Naive thymus-derived CD4-positive, alpha-beta T cell (primary cell): ENCODE measurements around the gene CCSER1. TPM values are rescaled to one million over a fixed set of nuclear protein-coding genes. Genes with fewer than 3 reads are reported as not detected.
"Not testable (repeated sequence)": the region's sequence is repeated elsewhere in the genome, so short reads cannot be mapped to it uniquely, and the experiment has no call there.

Experiments
- ATAC-seq: fragments of 150-1000 bp; cut with Tn5 transposase; 2 replicates; pipeline ENCODE4 v1.10.0; 2021; ENCODE audit warnings: mild to moderate bottlenecking, moderate library complexity
- CTCF ChIA-PET: fragments of 350-600 bp; sonication (Branson Sonifier 250); formaldehyde crosslinking; loops from one replicate; lab custom pipeline; 2021; ENCODE audit warnings: antibody characterized with exemption; lab: Charles Lee
- POLR2A ChIA-PET: fragments of 350-600 bp; sonication (Branson Sonifier 250); formaldehyde crosslinking; loops from one replicate; lab custom pipeline; 2021; ENCODE audit warnings: antibody characterized with exemption, inconsistent platforms; lab: Charles Lee
- DNase-seq, 9 donors: peaks; one replicate each; pipeline versions ENCODE4 v3.0.0 to v3.0.0-alpha.2; 2020 to 2022; ENCODE audit warnings: mixed read lengths in 1 of 9
- H3K27ac ChIP-seq: one replicate; pipeline ENCODE4 v1.7.0; 2013; ENCODE audit warnings: mild to moderate bottlenecking, low read depth, low read length, moderate library complexity
- H3K27me3 ChIP-seq, 2 donors: one replicate each; pipeline ENCODE4 v1.7.0; 2013; ENCODE audit warnings: low read length in 2 of 2, mild to moderate bottlenecking in 2 of 2, moderate library complexity in 2 of 2; ENCODE audit not compliant: control insufficient read depth in 2 of 2, insufficient read depth in 2 of 2
- H3K36me3 ChIP-seq, 3 experiments: 1 replicate in 2 of 3; 2 replicates in 1 of 3; pipeline ENCODE4 v1.7.0; 2013; ENCODE audit warnings: low read length in 3 of 3, mild to moderate bottlenecking in 3 of 3, moderate library complexity in 1 of 3; ENCODE audit not compliant: insufficient read depth in 3 of 3, control insufficient read depth in 2 of 3
- H3K4me1 ChIP-seq, 2 donors: one replicate each; pipeline ENCODE4 v1.7.0; 2013; ENCODE audit warnings: low read length in 2 of 2, mild to moderate bottlenecking in 2 of 2, moderate library complexity in 1 of 2; ENCODE audit not compliant: control insufficient read depth in 2 of 2, insufficient read depth in 2 of 2
- H3K4me3 ChIP-seq: 2 replicates; pipeline ENCODE4 v1.7.0; 2013; ENCODE audit warnings: mild to moderate bottlenecking, low read length
- H3K9me3 ChIP-seq, 3 experiments: 1 replicate in 2 of 3; 2 replicates in 1 of 3; pipeline ENCODE4 v1.7.0; 2013; ENCODE audit warnings: low read length in 3 of 3; ENCODE audit not compliant: control insufficient read depth in 2 of 3
- H3K27ac Mint-ChIP-seq, 9 donors: one replicate each; pipeline ENCODE4 v1.8.0; 2020 to 2022; ENCODE audit warnings: mixed read lengths in 9 of 9, mild to moderate bottlenecking in 8 of 9, moderate library complexity in 5 of 9, inconsistent platforms in 2 of 9
- H3K27me3 Mint-ChIP-seq, 5 donors: one replicate each; pipeline ENCODE4 v1.8.0; 2021 to 2022; ENCODE audit warnings: mixed read lengths in 5 of 5, mild to moderate bottlenecking in 1 of 5
- H3K36me3 Mint-ChIP-seq, 5 donors: one replicate each; pipeline ENCODE4 v1.8.0; 2020 to 2022; ENCODE audit warnings: mixed read lengths in 5 of 5, mild to moderate bottlenecking in 3 of 5, inconsistent platforms in 1 of 5
- H3K4me1 Mint-ChIP-seq, 7 donors: one replicate each; pipeline ENCODE4 v1.8.0; 2020 to 2022; ENCODE audit warnings: mixed read lengths in 7 of 7, mild to moderate bottlenecking in 3 of 7, inconsistent platforms in 1 of 7
- H3K4me3 Mint-ChIP-seq, 10 donors: one replicate each; pipeline ENCODE4 v1.8.0; 2020 to 2022; ENCODE audit warnings: mild to moderate bottlenecking in 10 of 10, mixed read lengths in 10 of 10, moderate library complexity in 6 of 10, inconsistent platforms in 2 of 10
- H3K9me3 Mint-ChIP-seq, 11 donors: one replicate each; pipeline ENCODE4 v1.8.0; 2020 to 2022; ENCODE audit warnings: mixed read lengths in 11 of 11, mild to moderate bottlenecking in 4 of 11, inconsistent platforms in 1 of 11, moderate library complexity in 1 of 11
- intact Hi-C, 2 donors: fragments of 100-400 bp; cut with micrococcal nuclease; formaldehyde crosslinking; loops; one replicate each; pipeline ENCODE4 v1.15.1; 2023
- polyA plus RNA-seq, 2 donors: library from polyadenylated mRNA; unstranded; fragments of 300-500 nt; fragmentation: Illumina TruSeq; gene quantifications; one replicate each; pipeline ENCODE4 v1.2.3, GENCODE V29; 2021
- total RNA-seq, 6 experiments: library from RNA in 5 of 6; stranded (reverse) in 5 of 6; gene quantifications; 1 replicate in 5 of 6; 2 replicates in 1 of 6; pipeline ENCODE4 v1.2.3 and lab custom pipeline; 2021 to 2026

The CCSER1 gene
- total and polyA plus RNA-seq, 7 experiments from 2014 or later, result 0.30 to 4.0 (median 1.4) TPM; not detected in 3

DNA sequence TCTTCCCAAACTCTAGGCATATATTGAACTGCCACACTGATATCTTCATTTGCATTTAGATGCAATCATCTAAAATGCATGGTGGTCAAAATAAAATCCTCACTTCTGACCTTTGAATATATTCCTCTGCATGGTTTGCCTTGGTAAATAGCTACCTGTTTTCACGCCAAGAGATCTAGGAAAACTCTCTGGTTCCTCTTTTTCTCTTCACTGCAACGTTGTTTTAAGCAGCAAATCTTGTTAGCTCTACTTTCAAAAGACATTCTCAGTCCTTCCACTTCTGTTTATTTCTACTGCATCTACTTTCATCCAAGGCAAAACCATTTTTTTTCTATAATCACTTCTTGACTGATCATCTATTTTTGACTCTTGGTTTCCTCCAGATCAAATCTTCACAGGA is 1174.9 kb downstream of the CCSER1 start:
- DNase-seq (no peak), ATAC-seq (no peak)
- intact Hi-C loops, result no loop called here
- H3K36me3 Mint-ChIP-seq, result peaks cover 0 to 3% (median 0%) of the 10 kb centered on the region in 5 donors
- ChIA-PET CTCF (no interaction called here), POLR2A (no interaction called here)
- Histone ChIP-seq H3K9me3 (no peaks in the 10 kb centered on the region), H3K4me1 (no peaks in the 10 kb centered on the region), H3K27me3 (no peaks in the 10 kb centered on the region), H3K4me3 (no peak overlapping the region), H3K36me3 (no peaks in the 10 kb centered on the region), H3K27ac (no peak overlapping the region)
- no peaks in the 10 kb centered on the region for H3K27me3 Mint-ChIP-seq
- no peak overlapping the region for H3K27ac Mint-ChIP-seq
- H3K9me3 Mint-ChIP-seq, result peaks cover 0 to 9% (median 3%) of the 10 kb centered on the region in 11 donors
- H3K4me1 Mint-ChIP-seq, result no peaks in the 10 kb centered on the region
- no peak overlapping the region for H3K4me3 Mint-ChIP-seq

DNA sequence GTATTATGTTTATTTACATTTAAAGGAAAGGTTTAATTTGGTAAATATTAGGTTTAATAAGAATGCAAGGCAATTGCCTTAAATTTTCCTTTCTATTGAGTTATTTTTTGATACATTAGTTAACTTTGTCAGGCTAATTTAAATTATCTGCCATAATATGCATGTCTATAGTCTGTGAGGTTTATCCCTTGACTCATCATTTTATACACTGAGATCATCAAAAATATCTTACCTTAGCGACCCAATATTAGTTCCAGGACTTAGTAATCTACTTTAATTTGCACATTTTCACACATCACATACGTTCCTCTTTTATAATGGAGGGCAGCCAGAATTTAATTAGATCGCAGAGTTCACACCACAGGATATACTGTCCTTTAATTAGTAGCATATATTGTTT is 1177.1 kb downstream of the CCSER1 start:
- no peak overlapping the region for H3K27ac ChIP-seq
- no peak overlapping the region for H3K4me3 ChIP-seq
- peaks cover 0 to 10% (median 6%) of the 10 kb centered on the region in 11 donors for H3K9me3 Mint-ChIP-seq
- no peak overlapping the region for H3K4me3 Mint-ChIP-seq
- no peak overlapping the region for H3K27ac Mint-ChIP-seq
- no peaks in the 10 kb centered on the region for H3K4me1 Mint-ChIP-seq
- no peaks in the 10 kb centered on the region for H3K9me3 ChIP-seq
- ATAC-seq, result no peak
- H3K4me1 ChIP-seq, result no peaks in the 10 kb centered on the region
- H3K27me3 ChIP-seq, result no peaks in the 10 kb centered on the region
- H3K36me3 Mint-ChIP-seq, result peaks cover 0 to 3% (median 0%) of the 10 kb centered on the region in 5 donors
- DNase-seq, result no peak
- H3K36me3 ChIP-seq, result no peaks in the 10 kb centered on the region
- POLR2A ChIA-PET, result no interaction called here
- H3K27me3 Mint-ChIP-seq, result no peaks in the 10 kb centered on the region
- CTCF ChIA-PET, result no interaction called here
- intact Hi-C loops, result no loop called here

DNA sequence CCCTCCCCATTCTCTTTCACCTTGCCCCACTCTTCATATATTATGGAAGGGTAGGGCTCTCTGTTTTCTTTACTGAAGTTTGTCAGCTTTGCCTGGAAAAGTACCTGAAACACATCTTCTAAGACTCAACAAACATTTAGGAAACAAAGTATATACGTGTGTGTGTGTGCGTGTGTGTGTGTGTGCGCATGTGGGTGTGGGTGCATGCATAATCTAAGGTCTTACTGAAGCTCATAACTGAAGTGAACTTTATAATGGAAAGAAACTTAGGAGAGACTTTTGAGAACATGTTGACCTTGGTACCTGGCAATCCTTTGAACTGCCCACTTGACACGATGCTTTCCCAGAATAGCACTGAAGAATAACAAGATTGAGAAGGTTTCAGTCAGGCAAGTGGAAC is 1190.2 kb downstream of the CCSER1 start:
- no peaks in the 10 kb centered on the region for H3K9me3 ChIP-seq
- Mint-ChIP-seq H3K27me3 (no peaks in the 10 kb centered on the region), H3K27ac (no peak overlapping the region), H3K4me1 (no peaks in the 10 kb centered on the region), H3K36me3 (no peaks in the 10 kb centered on the region), H3K4me3 (no peak overlapping the region), H3K9me3 (peaks cover 0 to 20% (median 4%) of the 10 kb centered on the region in 11 donors)
- no peaks in the 10 kb centered on the region for H3K27me3 ChIP-seq
- no peak for ATAC-seq
- no peak overlapping the region for H3K4me3 ChIP-seq
- no peak overlapping the region for H3K27ac ChIP-seq
- intact Hi-C loops, result no loop called here
- CTCF ChIA-PET, result no interaction called here
- POLR2A ChIA-PET, result no interaction called here
- H3K4me1 ChIP-seq, result no peaks in the 10 kb centered on the region
- no peak for DNase-seq
- no peaks in the 10 kb centered on the region for H3K36me3 ChIP-seq

- Histone ChIP-seq H3K27me3 (no peaks in the 10 kb centered on the region), H3K4me3 (no peak overlapping the region), H3K9me3 (no peaks in the 10 kb centered on the region), H3K36me3 (no peaks in the 10 kb centered on the region), H3K27ac (no peak overlapping the region), H3K4me1 (no peaks in the 10 kb centered on the region)
- CTCF ChIA-PET, result no interaction called here
- Mint-ChIP-seq H3K27me3 (no peaks in the 10 kb centered on the region), H3K9me3 (peaks cover 0 to 16% (median 2%) of the 10 kb centered on the region in 11 donors), H3K36me3 (no peaks in the 10 kb centered on the region), H3K4me1 (no peaks in the 10 kb centered on the region), H3K27ac (no peak overlapping the region), H3K4me3 (no peak overlapping the region)
- no peak for DNase-seq
- intact Hi-C loops, result no loop called here
- ATAC-seq, result no peak
- POLR2A ChIA-PET, result no interaction called here
Observed at GRCh38 chr4:91319556-91320268, 1192.5 kb downstream of the CCSER1 start.

- no peaks in the 10 kb centered on the region for H3K9me3 ChIP-seq
- POLR2A ChIA-PET, result no interaction called here
- Mint-ChIP-seq H3K27ac (no peak overlapping the region), H3K4me1 (no peaks in the 10 kb centered on the region), H3K27me3 (no peaks in the 10 kb centered on the region), H3K4me3 (no peak overlapping the region), H3K9me3 (peaks cover 0 to 44% (median 13%) of the 10 kb centered on the region in 11 donors), H3K36me3 (peaks cover 0 to 12% (median 0%) of the 10 kb centered on the region in 5 donors)
- H3K36me3 ChIP-seq, result no peaks in the 10 kb centered on the region
- H3K27me3 ChIP-seq, result no peaks in the 10 kb centered on the region
- no peak for ATAC-seq
- intact Hi-C loops, result no loop called here
- no peaks in the 10 kb centered on the region for H3K4me1 ChIP-seq
- CTCF ChIA-PET, result no interaction called here
- no peak overlapping the region for H3K4me3 ChIP-seq
- no peak overlapping the region for H3K27ac ChIP-seq
- DNase-seq, result no peak
Observed at GRCh38 chr4:91322961-91323360, 1195.8 kb downstream of the CCSER1 start.

DNA sequence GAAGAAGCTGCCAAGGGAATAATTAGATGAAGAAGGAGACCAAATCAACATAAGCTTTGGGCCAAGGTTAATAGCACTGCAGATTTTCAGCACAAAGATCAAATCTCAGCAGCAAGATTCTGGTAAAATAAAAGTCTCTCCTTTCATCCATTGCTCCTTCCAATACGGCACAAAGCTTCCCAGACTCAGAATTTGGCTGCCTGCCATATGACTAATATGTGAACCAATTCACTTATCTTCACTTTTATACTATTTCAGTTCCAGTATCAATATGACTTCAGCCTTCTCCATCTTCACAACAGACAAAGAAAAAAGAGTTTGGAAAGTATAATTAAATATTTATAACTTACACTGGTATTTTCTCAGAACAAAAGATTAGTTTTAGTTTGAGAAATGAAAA is 1198.3 kb downstream of the CCSER1 start:
- ChIA-PET POLR2A (no interaction called here), CTCF (no interaction called here)
- ATAC-seq, result no peak
- DNase-seq, result no peak
- H3K4me1 Mint-ChIP-seq, result no peaks in the 10 kb centered on the region
- peaks cover 0 to 51% (median 19%) of the 10 kb centered on the region in 11 donors for H3K9me3 Mint-ChIP-seq
- no peak overlapping the region for H3K27ac ChIP-seq
- no peak overlapping the region for H3K4me3 ChIP-seq
- no peaks in the 10 kb centered on the region for H3K9me3 ChIP-seq
- no peak overlapping the region for H3K27ac Mint-ChIP-seq
- no peaks in the 10 kb centered on the region for H3K4me1 ChIP-seq
- no peaks in the 10 kb centered on the region for H3K27me3 Mint-ChIP-seq
- H3K36me3 ChIP-seq, result no peaks in the 10 kb centered on the region
- H3K27me3 ChIP-seq, result no peaks in the 10 kb centered on the region
- intact Hi-C loops, result no loop called here
- H3K4me3 Mint-ChIP-seq, result no peak overlapping the region
- H3K36me3 Mint-ChIP-seq, result peaks cover 0 to 12% (median 0%) of the 10 kb centered on the region in 5 donors

GRCh38 chr4:91326167-91326566 is 1199.0 kb downstream of the CCSER1 start:
- H3K36me3 ChIP-seq, H3K4me1 Mint-ChIP-seq, H3K4me3 ChIP-seq, CTCF ChIA-PET, POLR2A ChIA-PET, H3K9me3 ChIP-seq, ATAC-seq, H3K27ac ChIP-seq, H3K27ac Mint-ChIP-seq, intact Hi-C loops, H3K4me3 Mint-ChIP-seq, H3K27me3 Mint-ChIP-seq, H3K27me3 ChIP-seq, H3K4me1 ChIP-seq, DNase-seq: not testable (repeated sequence)
- H3K36me3 Mint-ChIP-seq, result peaks cover 0 to 12% (median 0%) of the 10 kb centered on the region in 5 donors
- peaks cover under 1 to 51% (median 19%) of the 10 kb centered on the region in 11 donors for H3K9me3 Mint-ChIP-seq
